Cortex of kidney (tissue), 1 donor: ENCODE data around the gene TOGARAM1.
"Not testable (repeated sequence)": the region's sequence is repeated elsewhere in the genome, so short reads cannot be mapped to it uniquely, and the experiment has no call there.

ENCODE experiments used
- DNase-seq: peaks from one replicate; lab custom pipeline; 2025; lab: John Stamatoyannopoulos, UW

Gene TOGARAM1

GRCh38 chr14:45044638-45045037 is 82.6 kb downstream of the TOGARAM1 start:
- DNase-seq = no peak

- DNase-seq = no peak
Observed at GRCh38 chr14:45048385-45048784, 86.4 kb downstream of the TOGARAM1 start.

GRCh38 chr14:45051180-45051579 is 89.2 kb downstream of the TOGARAM1 start:
- DNase-seq = no peak

- no peak for DNase-seq
Observed at GRCh38 chr14:45051896-45052295, 89.9 kb downstream of the TOGARAM1 start.

GRCh38 chr14:45057349-45057748 is 95.4 kb downstream of the TOGARAM1 start:
- no peak for DNase-seq

GRCh38 chr14:45057881-45058364 is 95.9 kb downstream of the TOGARAM1 start:
- DNase-seq = no peak

GRCh38 chr14:45060551-45060950 is 98.6 kb downstream of the TOGARAM1 start:
- no peak for DNase-seq

GRCh38 chr14:45065540-45065939 is 103.5 kb downstream of the TOGARAM1 start:
- DNase-seq = no peak

- DNase-seq = no peak
Observed at GRCh38 chr14:45065956-45066355, 104.0 kb downstream of the TOGARAM1 start.

GRCh38 chr14:45066667-45067066 is 104.7 kb downstream of the TOGARAM1 start:
- no peak for DNase-seq

GRCh38 chr14:45068396-45068795 is 106.4 kb downstream of the TOGARAM1 start:
- no peak for DNase-seq

GRCh38 chr14:45070215-45070614 is 108.2 kb downstream of the TOGARAM1 start:
- DNase-seq = no peak

GRCh38 chr14:45072126-45072525 is 110.1 kb downstream of the TOGARAM1 start:
- no peak for DNase-seq

GRCh38 chr14:45073231-45073879 is 111.4 kb downstream of the TOGARAM1 start:
- no peak for DNase-seq

- no peak for DNase-seq
Observed at GRCh38 chr14:45078323-45078722, 116.3 kb downstream of the TOGARAM1 start.

- DNase-seq = not testable (repeated sequence)
Observed at GRCh38 chr14:45080416-45080968, 118.5 kb downstream of the TOGARAM1 start.

GRCh38 chr14:45081096-45081495 is 119.1 kb downstream of the TOGARAM1 start:
- not testable (repeated sequence) for DNase-seq

- DNase-seq = no peak
Observed at GRCh38 chr14:45082420-45082819, 120.4 kb downstream of the TOGARAM1 start.

GRCh38 chr14:45083617-45083975 is 121.6 kb downstream of the TOGARAM1 start:
- no peak for DNase-seq

GRCh38 chr14:45083976-45084722 is 122.2 kb downstream of the TOGARAM1 start, which contains the start of gene PRPF39:
Gene PRPF39 (plus strand): TSS chr14:45084116. CDS start chr14:45095240, 11,124 bp downstream.
- DNase-seq = peak; percentile 79

GRCh38 chr14:45084946-45085346 is 123.0 kb downstream of the TOGARAM1 start:
- no peak for DNase-seq

GRCh38 chr14:45089813-45090212 is 127.8 kb downstream of the TOGARAM1 start:
- DNase-seq = no peak

GRCh38 chr14:45091710-45092109 is 129.7 kb downstream of the TOGARAM1 start:
- no peak for DNase-seq
